Stimulated activated CD4-positive, alpha-beta T cell treated with anti-CD3 and anti-CD28 coated beads, Interleukin-4, amount 100 ng/mL, for 48 hours (primary cell): ENCODE results near the gene RIC8A.
"Not testable (repeated sequence)": the region's sequence is repeated elsewhere in the genome, so short reads cannot be mapped to it uniquely, and the experiment has no call there.

ENCODE experiments used
- DNase-seq, 2 donors: peaks; one replicate each; pipeline ENCODE4 v3.0.0-alpha.2; 2020; ENCODE audit warnings: low read depth in 2 of 2

Gene RIC8A

DNA sequence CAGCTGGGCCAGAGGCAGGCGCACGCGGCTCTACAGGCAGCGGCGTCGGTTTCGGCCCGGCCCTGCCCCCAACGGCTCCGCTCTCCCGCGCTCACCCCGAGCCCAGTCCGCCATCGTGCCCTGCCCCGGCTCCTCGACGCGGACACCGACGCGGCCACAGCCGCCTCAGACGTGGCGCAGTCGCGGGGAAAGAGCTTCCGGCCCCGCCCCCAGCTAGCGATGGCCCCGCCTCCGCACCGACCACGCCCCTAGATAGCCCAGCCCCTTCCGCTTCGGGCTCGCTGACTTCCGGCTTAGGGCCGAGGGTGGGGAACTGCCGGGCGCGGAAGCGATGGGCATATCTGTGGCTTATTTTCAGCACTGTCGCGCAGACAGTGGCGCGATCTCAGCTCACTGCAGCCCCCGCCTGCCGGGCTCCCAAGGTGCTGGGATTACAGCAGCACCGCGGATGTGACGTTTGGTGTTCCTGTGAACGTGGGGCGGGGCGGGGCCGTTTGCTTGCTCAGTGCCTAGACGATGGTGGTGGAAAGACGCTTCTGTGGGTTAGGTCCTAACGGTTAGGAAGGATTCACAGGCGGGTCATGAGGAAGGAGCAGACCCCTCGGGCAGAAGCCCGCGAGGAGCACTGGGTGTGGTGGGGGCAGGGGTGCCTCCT is at the start of gene RIC8A, which contains the start of gene BET1L:
RIC8A (plus strand) TSS at position 501 of the 655 bp plus-strand sequence. CDS start 1,147 bp downstream, outside the sequence.
BET1L (minus strand) TSS at position 192 of the 655 bp plus-strand sequence; CDS start at position 114, 78 bp downstream.
- DNase-seq, result peak; percentile 95 to 96

DNA sequence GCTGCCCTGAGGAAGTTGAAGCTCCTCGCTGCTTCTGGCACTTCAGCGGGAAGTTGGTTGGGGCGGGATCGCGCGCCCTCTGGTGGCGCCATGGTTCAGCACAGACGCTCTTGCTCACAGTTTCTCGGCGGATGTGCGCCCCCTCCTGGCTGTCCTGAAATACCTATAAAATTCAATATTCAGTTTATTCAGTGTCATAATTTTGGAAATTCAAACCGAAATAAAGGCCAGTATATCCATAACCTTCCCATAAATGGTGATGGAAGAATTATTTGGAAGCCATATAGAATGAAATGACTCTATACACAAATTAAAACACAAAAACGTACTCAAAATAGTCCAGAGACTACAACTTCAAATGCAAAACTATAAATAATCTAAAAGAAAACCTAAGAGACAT is 27.3 kb upstream of the RIC8A start:
- not testable (repeated sequence) for DNase-seq

DNA sequence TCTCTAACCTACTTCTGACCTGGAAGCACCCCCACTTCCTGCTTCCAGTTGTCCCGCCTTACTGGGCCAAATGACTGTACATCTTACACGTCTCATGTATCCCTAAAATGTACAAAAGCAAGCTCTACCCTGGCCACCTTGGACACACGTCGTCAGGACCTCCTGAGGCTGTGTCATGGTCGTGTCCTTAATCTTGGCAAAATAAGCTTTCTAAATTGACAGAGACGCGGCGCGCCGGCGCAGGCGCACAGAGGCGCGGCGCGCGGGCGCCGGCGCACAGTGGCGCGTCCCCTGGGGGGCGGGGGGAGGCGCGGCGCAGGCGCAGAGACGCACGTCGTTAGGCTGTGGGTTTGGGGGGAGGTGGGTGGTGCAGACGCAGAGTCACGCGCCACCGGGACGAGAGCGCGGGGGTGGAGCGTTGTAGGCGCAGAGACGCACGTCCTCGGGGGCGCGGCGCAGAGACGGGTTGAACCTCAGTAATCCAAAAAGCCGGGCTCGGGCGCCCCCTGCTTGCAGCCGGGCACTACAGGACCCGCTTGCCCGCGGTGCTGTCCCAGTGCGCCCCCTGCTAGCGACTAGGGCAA is 18.2 kb upstream of the RIC8A start:
- DNase-seq, result not testable (repeated sequence)

DNA sequence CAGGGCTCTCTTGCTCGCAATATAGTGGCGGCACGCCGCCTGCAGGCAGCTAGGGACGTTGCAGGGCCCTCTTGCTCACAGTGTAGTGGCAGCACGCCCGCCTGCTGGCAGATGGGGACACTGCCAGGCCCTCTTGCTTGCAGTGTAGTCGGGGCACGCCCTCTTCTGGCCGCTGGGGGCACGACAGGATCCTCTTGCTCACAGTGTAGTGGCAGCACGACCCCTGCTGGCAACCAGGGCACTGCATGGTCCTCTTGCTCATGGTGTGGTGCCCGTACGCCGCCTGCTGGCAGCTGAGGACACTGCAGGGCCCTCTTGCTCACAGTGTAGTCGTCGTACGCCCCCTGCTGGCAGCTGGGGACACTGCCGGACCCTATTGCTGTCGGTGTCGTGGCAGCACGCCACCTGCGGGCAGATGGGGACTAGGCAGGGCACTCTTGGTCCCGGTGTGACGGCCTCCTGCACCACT is 17.6 kb upstream of the RIC8A start:
- DNase-seq, result peak in 1 of 2 donors; percentile 54

DNA sequence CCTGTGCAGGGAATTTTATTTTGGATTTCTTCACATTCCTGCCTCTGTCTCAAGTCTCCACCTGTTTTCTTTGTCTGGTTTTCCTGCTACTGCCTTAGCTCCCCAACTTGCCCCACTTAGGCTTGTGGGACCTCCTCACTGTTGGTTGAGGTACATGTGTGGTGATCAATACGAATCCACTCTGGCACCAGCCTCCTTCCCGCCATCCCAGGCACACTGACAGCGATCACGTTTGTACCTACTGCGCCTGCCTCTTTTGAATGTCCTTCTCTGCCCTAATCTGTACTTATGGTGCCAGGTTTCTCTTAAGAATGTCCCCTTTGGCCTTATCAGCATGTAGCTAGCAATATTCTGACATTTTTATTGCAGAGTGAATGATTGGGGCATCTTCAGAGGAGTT is 17.0 kb upstream of the RIC8A start:
- not testable (repeated sequence) for DNase-seq

DNA sequence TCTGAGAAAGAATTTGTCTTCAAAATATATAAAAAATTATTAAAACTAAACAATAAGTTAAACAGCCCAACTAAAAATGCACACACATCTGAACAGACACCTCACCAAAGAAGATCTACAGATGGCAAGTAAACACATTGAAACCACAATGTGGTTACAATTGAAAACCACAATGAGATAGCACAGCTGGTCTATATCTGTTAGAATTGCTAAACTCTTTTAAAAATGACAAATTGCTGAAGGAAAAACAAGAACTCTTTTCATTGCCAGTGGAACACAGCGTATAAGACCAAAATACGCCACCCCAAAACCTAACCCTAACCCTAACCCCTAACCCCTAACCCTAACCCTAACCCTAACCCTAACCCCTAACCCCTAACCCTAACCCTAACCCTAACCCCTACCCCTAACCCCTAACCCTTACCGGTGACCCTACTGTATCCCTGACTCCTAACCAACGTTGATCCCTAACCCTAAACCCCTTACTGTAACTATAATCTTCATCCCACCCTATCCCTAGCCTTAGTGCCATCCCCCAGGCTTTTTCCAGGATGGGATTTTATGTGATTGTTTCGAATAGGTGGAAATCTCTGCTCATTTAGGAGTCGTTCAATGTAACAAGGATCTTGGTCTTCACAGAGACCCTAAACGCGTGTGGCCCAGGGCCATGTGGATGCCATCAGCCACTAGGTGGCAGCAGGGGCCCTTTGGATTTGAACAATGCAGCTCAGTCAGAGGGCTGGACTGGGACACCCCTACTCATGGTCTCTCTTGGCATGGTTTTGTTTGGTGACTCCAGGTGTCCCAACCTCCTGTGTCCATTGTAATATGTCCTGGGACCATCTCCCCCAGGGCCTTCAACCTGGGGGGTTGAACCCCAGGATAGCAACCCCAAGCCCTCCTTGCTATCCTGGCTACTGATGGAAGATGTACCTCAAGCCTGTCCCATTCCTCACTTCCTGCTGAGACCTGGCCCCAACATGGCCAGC is 15.7 kb upstream of the RIC8A start:
- not testable (repeated sequence) for DNase-seq

DNA sequence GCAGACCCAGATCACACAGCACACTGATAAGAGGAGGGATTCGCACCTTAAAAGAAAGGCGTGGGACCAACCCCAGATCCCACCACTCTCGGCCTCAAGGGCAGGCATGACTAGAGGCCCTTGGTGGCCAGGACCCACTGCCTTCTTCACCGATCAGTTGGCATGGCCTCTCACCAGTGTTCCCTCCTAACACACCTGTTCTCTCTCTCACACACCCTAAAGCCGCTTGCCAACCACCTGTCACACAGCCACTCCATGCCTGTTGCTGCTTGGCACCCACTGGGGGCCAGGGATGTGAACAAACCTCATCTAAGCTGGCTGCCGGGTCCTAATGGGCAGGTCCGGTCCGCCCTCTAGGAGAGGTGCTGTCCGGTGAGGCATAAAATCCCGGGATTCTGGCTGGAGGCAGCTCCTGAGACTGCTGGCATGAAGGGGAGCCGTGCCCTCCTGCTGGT is 14.8 kb upstream of the RIC8A start, which contains the start of gene SCGB1C1:
SCGB1C1 (plus strand) TSS at position 405 of the 455 bp plus-strand sequence; CDS start at position 427, 22 bp downstream.
- DNase-seq, result not testable (repeated sequence)

DNA sequence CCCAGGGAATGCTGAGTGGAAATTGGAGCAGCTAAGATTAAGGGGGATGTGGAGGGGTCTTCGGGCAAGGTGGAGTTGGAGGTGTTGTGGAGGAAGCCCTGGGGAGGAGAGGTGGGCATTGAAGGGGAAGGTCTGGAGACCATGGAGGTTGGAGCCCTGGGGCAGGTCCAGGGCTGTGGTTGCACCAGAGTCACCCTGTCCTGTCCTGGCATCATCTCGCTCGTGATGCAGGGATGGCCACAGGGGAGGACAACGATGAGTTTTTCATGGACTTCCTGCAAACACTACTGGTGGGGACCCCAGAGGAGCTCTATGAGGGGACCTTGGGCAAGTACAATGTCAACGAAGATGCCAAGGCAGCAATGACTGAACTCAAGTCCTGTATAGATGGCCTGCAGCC is 14.0 kb upstream of the RIC8A start:
- not testable (repeated sequence) for DNase-seq

DNA sequence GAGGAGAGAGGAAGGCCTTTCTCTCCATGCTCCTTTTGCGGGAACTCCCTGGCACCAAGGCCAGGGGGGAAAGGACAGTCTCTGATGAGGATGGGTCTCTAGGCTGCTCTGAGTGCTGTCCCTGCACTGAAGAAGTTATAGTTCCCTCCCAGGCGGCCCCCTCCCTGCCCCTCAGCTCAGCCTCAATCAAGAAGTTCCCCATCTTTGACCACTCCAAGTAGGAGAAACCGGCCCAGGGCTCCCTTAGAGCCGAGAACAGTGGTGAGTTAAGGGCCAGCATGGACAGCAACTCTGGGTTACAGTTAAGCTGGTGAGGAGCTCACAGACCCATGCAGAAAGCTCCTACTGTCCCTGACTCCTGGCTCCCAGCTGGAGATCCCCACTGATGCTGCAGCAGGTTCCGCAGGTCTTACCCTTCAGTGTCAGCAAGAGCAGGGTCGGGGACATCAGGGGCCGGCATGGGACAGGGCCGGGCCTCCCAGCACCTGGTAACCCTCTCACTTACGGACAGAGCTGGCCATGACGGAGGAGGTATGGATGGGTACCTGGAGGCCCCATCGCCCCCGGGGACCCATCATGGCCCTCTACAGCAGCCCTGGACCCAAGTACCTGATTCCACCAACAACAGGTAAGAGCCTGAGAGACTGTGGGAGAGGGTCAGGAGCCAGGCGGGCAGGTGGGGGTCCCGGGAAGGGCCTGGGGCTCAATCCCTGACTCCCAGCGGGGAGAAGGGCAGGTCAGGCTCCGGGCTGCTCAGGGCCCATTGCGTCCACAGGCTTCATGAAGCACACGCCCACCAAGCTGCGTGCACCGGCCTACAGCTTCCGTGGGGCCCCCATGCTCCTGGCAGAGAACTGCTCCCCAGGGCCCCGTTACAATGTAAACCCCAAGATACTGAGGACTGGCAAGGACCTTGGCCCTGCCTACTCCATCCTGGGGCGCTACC is 10.4 kb upstream of the RIC8A start:
- DNase-seq, result no peak

DNA sequence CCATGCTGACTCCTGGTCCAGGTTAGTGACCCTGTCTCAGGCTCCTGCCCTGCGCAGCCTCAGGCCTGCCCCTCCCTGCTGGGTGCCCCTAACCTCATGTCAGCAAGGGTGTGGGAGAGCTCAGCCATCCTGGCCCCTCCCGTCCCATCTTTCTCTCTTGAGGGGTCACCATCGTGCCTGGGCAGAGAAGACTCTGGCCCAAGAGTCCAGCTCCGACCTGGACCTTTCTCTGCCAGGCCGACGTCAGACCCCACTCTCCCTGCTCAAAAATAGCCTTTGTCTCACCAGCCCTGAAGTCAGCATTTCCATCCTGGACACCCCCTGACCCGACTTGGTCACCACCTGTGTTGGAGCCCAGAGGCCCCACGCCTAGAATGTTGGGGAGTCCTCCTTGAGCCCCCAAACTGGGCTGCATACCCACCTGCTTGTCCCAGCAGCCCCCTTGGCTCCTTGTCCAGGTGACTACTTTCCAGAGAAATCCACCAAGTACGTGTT is 9.7 kb upstream of the RIC8A start:
- no peak for DNase-seq

DNA sequence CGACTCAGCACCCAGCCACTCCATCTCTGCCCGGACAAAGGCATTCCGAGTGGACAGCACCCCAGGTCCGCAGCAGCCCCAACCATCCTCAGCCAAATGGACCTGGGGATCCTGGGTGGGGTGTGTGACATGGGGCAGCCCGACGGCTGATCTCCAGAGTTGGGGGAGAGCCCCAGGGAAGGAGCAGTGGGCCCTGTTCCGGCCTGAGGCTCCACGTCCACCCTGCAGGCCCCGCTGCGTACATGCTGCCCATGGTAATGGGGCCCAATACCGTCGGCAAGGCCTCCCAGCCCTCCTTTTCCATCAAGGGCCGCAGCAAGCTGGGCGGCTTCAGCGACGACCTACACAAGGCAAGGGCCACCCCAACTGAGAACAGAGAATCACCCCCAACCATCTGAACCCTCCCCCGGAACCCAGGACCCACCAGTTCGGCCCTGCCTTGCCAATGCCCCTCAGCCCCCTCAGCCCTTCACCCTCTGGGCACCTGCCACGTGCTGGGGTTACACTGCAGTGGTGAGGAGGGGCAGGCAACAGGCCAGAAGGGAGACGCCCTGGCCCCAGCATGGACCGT is 9.2 kb upstream of the RIC8A start:
- no peak for DNase-seq

DNA sequence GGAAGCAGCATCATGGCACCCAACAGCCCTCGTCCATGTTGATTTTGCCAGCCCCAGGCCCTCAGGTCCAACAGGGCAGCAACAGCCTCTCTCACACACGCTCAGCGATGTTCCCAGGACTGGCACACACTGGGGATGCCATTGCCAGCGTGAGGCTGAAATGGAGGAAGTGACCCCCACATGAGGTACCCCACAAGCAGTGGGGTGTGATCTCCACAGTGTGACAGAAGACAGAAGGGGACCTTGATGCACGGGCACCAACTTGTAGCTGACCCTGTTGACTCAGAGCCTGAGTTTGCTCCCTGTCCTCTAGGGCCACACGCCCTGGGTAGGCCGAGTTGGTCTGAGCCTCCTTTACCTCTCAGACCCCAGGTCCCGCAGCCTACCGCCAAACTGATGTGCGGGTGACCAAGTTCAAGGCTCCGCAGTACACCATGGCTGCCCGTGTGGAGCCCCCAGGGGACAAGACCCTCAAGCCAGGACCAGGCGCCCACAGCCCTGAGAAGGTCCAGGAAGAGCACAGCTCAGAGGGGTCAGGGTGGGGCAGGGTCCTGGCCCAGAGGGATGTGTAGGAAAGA is 8.4 kb upstream of the RIC8A start:
- DNase-seq, result no peak

DNA sequence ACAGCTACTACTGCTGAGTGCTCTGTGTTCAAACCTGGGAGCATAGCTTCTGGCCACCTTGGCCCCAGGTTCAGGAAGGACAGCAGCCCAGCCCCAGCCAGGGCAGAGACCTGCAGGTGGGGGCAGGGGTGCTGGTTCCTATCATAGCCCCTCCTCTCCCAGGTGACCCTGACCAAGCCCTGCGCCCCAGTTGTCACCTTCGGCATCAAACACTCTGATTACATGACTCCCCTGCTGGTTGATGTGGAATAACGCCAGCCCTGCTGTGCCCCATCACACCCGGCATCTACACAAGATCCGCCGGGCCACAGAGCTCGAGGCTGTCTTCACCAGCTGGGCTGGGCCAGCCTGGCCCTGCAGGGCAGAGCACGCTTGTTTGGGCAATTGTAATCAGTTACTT is 7.7 kb upstream of the RIC8A start:
- DNase-seq, result no peak

DNA sequence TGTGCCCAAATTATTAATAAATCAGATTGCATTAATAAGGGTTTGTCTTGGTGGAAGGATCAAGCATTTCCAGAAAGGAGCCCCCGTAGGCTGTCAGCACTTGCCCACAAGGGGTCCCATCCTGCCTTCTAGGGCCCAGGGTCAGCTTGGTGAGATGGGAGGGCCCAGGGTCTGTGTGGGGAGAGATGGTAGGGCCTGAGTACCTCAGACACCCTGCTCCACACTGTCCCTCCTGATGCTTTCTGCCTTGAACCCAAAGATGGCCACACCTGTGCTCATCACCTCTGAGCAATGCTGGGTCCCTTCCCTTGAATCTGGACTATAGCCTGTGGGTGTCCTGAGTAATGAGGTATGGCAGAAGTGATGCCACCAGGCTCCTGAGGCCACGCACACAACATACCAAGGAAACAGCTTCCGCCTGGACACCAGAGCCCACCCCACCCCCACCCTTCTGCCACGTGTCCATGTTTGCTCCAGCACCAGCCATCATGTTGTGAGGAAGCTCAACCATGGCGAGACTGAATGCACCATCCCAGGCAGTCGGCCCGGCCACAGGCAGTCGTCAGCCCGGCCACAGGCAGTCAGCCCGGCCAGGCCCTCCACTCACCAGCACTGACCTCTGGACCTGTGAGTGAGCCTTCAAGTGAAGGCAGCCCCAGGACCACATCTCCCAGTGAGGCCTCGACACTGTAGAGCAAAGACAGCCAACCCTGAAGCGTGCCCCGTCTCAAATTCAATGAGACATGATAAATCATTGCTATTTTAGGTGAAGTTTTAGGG is 7.1 kb upstream of the RIC8A start:
- DNase-seq, result no peak

DNA sequence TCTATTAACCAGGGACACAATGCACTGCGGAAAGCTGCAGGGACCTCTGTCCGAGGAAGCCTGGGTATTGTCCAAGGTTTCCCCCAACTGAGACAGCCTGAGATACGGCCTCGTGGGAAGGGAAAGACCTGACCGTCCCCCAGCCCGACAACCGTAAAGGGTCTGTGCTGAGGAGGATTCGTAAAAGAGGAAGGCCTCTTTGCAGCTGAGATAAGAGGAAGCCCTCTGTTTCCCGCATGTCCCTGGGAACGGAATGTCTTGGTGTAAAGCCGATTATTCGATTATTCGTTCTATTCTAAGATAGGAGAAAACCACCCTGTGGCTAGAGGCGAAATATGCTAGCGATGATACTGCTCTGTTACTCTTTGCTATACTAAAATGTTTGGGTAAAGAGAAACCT is 5.5 kb upstream of the RIC8A start:
- no peak for DNase-seq

DNA sequence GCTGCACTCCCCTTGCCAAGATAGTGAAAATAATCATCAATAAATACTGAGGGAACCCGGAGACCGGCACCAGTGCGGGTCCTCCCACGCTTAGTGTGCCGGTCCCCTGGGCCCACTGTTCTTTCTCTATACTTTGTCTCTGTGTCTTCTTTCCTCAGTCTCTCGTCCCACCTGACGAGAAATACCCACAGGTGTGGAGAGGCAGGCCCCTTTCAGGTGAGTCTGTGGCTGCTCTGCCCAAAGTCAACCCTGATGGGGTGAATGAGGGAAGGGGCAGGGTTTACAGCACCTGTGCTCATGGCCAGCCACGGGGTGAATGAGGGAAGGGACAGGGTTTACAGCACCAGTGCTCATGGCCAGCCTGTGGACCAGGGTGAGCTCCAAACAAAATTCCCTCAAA is 5.0 kb upstream of the RIC8A start:
- DNase-seq, result no peak

DNA sequence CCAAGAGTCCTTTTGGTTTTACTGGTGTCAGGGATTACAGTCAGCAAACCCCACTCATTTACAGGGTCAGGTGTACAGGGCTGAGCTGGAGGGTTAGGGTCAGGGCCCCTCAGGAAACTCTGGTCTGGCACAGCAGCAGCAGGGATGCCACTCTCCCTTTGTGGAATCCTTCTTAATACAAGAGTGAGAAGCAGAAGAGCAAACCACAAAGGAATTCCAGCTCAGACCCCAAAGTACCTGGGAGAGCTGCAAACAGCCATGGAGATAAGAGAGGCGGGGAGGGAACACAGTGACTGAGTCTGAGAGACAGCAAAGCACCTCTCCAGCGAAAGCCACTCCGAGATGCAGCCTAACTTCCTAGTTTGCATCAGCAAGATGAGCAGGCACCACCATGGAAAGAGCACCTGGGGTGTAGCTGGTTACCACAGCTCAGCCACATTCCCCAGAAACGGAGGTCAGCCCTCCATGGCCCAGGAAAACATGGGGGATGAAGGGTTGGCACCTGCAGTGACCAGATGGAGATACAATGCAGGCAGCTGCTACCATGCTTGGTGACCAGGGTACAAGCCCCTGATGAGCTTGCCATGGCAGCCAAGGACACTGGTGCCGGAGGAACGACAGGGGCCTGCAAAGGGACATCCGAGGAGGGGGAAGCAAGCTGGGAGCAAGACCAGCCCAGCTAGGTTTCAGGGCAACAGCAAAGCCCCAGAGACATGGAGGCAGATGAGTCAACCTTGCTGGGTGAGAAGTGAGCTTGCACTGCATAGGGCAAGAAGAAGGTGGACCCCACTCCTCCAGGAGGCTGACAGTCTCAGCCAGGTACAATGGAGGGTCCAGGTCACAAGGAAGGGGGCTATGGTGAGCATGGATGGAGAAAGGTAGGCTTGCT is 4.2 kb upstream of the RIC8A start:
- DNase-seq, result no peak

DNA sequence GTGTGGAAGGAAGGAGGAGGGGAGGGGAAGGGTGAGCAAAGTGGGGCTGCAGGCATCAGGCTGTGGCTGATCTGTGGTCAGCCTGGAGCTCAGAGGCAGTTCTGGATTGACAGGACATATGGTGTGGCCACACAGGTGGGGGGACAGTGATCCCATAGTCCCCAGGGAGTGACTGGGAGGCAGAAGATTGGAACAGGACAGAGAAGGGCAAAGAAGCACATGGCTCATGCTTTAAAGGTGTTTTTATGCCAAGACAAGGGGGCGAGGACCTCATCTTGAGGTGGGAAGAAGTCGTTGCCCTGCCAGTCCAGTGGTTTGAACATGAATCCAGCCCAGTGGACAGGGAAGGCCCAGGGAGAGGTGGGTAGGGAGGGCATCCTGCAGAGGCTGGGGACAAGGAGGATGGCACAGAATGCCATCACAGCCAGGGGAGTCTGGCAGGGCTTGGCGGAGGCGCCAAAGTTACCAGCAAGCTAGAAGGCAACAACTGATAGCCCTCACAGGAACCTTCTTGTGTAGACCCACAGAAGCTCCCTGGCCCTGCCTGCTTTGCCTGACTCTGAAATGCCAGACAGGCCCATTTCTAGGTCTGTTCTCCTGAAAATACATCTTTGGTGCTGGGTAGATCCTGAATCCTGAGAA is 3.4 kb upstream of the RIC8A start:
- no peak for DNase-seq
